T-helper 1 cell treated with Interleukin-12 subunit alpha and Interleukin-12 subunit beta and Interleukin-4 antibody, amounts not matched to agents 30 ng/mL and 1 ng/mL, for 36 hours (primary cell): ENCODE results near the gene OSM. TPM values are rescaled to one million over a fixed set of nuclear protein-coding genes. Genes with fewer than 3 reads are reported as not detected.

Source experiments
- intact Hi-C: fragments of 100-400 bp; cut with micrococcal nuclease; formaldehyde crosslinking; loops from one replicate; pipeline ENCODE4 v1.15.1; 2024
- total RNA-seq: library from RNA; stranded (reverse); gene quantifications from 2 replicates; pipeline ENCODE4 v1.2.3, GENCODE V29; 2022

Gene OSM
- total RNA-seq, 1 donor from 2014 or later, result 193 TPM

DNA sequence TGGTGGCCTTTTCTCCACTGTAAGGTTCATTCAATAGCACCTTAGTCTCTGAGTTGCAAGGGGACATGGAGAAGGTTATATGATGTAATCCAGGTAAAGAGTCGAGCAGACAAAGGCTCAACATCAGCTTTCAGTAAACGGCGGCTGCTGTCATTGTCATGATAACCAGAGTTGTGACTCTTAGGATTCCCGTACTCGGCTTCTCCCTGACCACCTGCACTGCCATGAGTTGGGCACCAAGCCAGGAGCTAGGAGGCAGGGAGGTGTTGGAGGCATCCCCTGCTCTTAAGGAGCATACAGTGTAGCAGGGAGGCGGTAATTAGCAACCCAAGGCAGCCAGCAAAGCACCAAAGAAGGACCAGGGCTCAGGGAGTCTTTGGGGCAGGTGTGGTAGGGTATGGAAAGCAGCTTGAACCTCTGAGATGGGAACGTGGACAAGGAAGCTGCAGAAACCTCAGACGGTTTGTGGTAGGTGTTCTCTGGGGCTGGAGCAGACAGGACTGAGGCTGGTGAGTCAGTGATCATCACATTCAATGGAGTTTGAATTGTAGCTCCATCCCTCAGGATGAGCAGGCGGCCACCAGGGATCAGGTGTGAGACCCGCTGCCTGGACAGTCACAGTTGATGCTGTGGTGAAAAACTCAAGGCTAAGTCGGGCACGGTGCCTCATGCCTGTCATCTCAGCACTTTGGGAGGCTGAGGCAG, 51.8 kb downstream of the OSM start:
- intact Hi-C loops, result no loop called here

DNA sequence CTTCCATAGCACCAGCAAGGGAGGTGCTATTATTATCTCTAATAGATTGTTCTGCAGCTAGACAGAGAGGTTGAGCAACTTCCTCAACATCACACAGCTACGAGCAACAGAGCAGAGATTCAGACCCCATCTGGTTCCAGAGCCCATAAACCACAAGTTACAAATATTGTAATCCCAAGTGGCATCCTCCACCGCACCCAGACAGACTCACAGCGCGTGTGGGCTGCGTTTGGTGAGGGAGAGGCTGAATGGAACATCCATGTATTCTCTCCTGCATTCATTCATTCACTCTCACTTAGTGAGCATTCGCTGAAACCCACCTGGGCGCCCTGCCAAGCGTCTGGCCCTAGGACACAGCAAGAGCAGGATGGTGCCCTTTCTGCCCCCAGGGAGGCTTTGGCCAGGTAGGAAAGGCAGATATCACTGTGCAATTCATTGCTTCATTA, 53.6 kb downstream of the OSM start:
- intact Hi-C loops, result loop anchor here (2.0 kb wide), 1 partner anchor 16 kb away; no protein-coding TSS in a partner anchor

Other genes with a start within 250 kb of the OSM start
- 0.10 TPM in 1 of 2 replicates, not detected in the other for gene HORMAD2, start 186.4 kb downstream of the OSM start, total RNA-seq
- gene LIF, start 20.1 kb downstream of the OSM start, total RNA-seq, result 208 and 211 TPM in 2 replicates
- 16.6 and 17.5 TPM in 2 replicates for gene CASTOR1, start 22.7 kb upstream of the OSM start, total RNA-seq
- gene TBC1D10A, start 60.1 kb upstream of the OSM start, total RNA-seq, result 46.7 and 51.8 TPM in 2 replicates
- gene SF3A1, start 90.0 kb upstream of the OSM start, total RNA-seq, result 260 and 266 TPM in 2 replicates
- gene CCDC157, start 90.2 kb upstream of the OSM start, total RNA-seq, result 4.6 and 5.4 TPM in 2 replicates
- gene RNF215, start 120.6 kb upstream of the OSM start, total RNA-seq, result 9.3 and 9.5 TPM in 2 replicates
- 11.1 and 12.2 TPM in 2 replicates for gene SEC14L2, start 130.2 kb upstream of the OSM start, total RNA-seq
- 43.1 and 43.8 TPM in 2 replicates for gene MTFP1, start 158.9 kb upstream of the OSM start, total RNA-seq
- gene SEC14L3, start 205.2 kb upstream of the OSM start, total RNA-seq, result 0.22 TPM in 1 of 2 replicates, not detected in the other
- gene SEC14L4, start 238.8 kb upstream of the OSM start, total RNA-seq, result not detected in 2 replicates